ENCODE data around the gene RCVRN. TPM values are rescaled to one million over a fixed set of nuclear protein-coding genes. Genes with fewer than 3 reads are reported as not detected.

The RCVRN gene
- total RNA-seq, 4 donors from 2014 or later, result 0.88 TPM; not detected in 3

- no peak for DNase-seq
- H3K27ac ChIP-seq, result no peak overlapping the region
- no peak overlapping the region for H3K4me3 ChIP-seq
- no peaks in the 10 kb centered on the region for H3K27me3 ChIP-seq
- H3K36me3 ChIP-seq, result no peaks in the 10 kb centered on the region
- no peak for TF ChIP-seq POLR2A (IDR thresholded peaks at IDR 0.05)
- TF ChIP-seq, protein P1, sequence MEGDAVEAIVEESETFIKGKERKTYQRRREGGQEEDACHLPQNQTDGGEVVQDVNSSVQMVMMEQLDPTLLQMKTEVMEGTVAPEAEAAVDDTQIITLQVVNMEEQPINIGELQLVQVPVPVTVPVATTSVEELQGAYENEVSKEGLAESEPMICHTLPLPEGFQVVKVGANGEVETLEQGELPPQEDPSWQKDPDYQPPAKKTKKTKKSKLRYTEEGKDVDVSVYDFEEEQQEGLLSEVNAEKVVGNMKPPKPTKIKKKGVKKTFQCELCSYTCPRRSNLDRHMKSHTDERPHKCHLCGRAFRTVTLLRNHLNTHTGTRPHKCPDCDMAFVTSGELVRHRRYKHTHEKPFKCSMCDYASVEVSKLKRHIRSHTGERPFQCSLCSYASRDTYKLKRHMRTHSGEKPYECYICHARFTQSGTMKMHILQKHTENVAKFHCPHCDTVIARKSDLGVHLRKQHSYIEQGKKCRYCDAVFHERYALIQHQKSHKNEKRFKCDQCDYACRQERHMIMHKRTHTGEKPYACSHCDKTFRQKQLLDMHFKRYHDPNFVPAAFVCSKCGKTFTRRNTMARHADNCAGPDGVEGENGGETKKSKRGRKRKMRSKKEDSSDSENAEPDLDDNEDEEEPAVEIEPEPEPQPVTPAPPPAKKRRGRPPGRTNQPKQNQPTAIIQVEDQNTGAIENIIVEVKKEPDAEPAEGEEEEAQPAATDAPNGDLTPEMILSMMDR (IDR thresholded peaks at IDR 0.05), result no peak
- H3K4me1 ChIP-seq, result no peaks in the 10 kb centered on the region
- intact Hi-C loops (cut with DNase I; ENCODE audit: low total_unique reads), result no loop called here
- H3K9me3 ChIP-seq, result no peaks in the 10 kb centered on the region
Measured at GRCh38 chr17:9918352-9918751, 13.3 kb upstream of the RCVRN start.

DNA sequence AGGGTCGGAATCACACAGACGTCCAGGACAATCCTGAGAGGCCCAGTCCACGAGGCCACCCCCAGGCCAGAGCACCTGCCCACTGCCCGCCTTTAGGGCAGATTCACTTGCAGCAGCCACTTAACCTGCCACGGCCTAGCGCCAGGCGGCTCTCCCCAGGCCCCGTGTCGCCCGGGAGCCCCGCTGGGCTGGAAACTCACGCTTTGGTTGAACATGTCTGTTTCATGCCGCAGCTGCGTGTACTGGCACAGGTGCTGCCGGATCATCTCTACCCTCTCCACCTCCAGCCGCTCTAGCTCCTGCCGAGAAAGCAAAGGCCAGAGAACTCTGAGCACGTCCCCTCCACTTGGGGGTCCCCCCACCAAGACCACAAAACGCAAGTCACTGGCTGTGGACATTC lies 12.7 kb upstream of the RCVRN start:
- Histone ChIP-seq H3K9me3 (no peaks in the 10 kb centered on the region), H3K27ac (no peak overlapping the region), H3K4me3 (no peak overlapping the region), H3K27me3 (no peaks in the 10 kb centered on the region), H3K36me3 (no peaks in the 10 kb centered on the region), H3K4me1 (no peaks in the 10 kb centered on the region)
- no peak for DNase-seq
- intact Hi-C loops (cut with DNase I; ENCODE audit: low total_unique reads), result no loop called here
- TF ChIP-seq POLR2A (IDR thresholded peaks at IDR 0.05), result no peak
- TF ChIP-seq, protein P1 (IDR thresholded peaks at IDR 0.05), result no peak

DNA sequence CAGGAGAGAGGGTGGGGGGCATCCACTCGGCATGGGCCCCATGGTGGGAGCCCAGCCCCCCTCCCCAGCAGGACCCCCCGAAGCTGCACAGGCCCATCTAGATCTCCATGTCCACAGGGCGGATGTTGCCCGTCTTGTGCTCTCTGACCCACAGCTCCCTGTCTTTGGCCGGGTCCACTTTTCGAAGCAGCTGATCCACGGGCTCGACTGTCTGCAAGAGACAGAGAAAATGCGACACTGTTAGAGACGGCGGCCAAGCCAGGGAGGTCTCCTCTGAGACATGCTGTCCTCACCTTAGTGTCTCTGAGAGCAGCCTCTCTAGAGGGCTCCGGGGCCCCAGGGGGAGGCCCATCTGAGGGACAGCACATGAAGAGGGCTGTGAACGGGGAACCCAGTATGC lies 12.1 kb upstream of the RCVRN start:
- no peaks in the 10 kb centered on the region for H3K4me1 ChIP-seq
- no peak for TF ChIP-seq POLR2A (IDR thresholded peaks at IDR 0.05)
- TF ChIP-seq, protein P1 (IDR thresholded peaks at IDR 0.05), result no peak
- DNase-seq, result no peak
- intact Hi-C loops (cut with DNase I; ENCODE audit: low total_unique reads), result no loop called here
- H3K4me3 ChIP-seq, result no peak overlapping the region
- H3K36me3 ChIP-seq, result no peaks in the 10 kb centered on the region
- H3K27ac ChIP-seq, result no peak overlapping the region
- no peaks in the 10 kb centered on the region for H3K9me3 ChIP-seq
- no peaks in the 10 kb centered on the region for H3K27me3 ChIP-seq

DNA sequence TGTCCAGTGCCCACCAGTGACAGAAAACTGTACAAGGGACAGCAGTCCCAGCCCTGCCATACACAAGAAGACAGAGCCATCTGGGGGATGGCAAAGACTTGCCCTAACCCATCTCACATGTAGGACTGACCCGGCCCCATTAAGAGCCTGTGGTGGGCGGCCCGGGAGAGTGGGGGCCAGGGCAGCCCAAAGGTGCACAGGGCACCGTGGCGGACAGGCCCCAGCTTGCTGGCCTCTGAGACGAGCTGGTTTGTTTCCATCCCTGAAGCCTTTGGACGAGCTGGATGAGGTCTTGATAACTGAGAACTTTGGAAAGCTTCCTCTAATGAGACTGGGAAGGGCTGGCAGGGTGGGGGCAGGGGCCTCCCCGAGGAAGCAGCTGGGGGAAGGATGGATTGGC lies 11.0 kb upstream of the RCVRN start:
- Histone ChIP-seq H3K4me1 (no peaks in the 10 kb centered on the region), H3K4me3 (no peak overlapping the region), H3K27me3 (no peaks in the 10 kb centered on the region), H3K36me3 (no peaks in the 10 kb centered on the region), H3K9me3 (no peaks in the 10 kb centered on the region), H3K27ac (no peak overlapping the region)
- TF ChIP-seq, protein P1 (IDR thresholded peaks at IDR 0.05), result no peak
- TF ChIP-seq POLR2A (IDR thresholded peaks at IDR 0.05), result no peak
- intact Hi-C loops (cut with DNase I; ENCODE audit: low total_unique reads), result no loop called here
- no peak for DNase-seq

GRCh38 chr17:9913476-9913875 lies 8.4 kb upstream of the RCVRN start:
- no peak for DNase-seq
- no peaks in the 10 kb centered on the region for H3K27me3 ChIP-seq
- H3K4me3 ChIP-seq, result no peak overlapping the region
- no peaks in the 10 kb centered on the region for H3K4me1 ChIP-seq
- no peak overlapping the region for H3K27ac ChIP-seq
- intact Hi-C loops (cut with DNase I; ENCODE audit: low total_unique reads), result no loop called here
- H3K36me3 ChIP-seq, result no peaks in the 10 kb centered on the region
- TF ChIP-seq, protein P1 (IDR thresholded peaks at IDR 0.05), result no peak
- no peak for TF ChIP-seq POLR2A (IDR thresholded peaks at IDR 0.05)
- H3K9me3 ChIP-seq, result no peaks in the 10 kb centered on the region

Measured in uterus (tissue), 4 donors.